Adrenal gland (tissue), 5 donors: ENCODE measurements around the gene IRGC.

Experiments
- CTCF ChIP-seq, 6 experiments: fragments of 450-650 bp in 4 of 6; fragments of 200-600 bp in 2 of 6; sonication (generic) in 1 of 6; IDR thresholded peaks; 1 replicate in 5 of 6; 2 replicates in 1 of 6; pipeline versions ENCODE4 v1.5.1 to v1.8.0; 2016 to 2021; ENCODE audit warnings: antibody characterized with exemption in 6 of 6, mild to moderate bottlenecking in 2 of 6, moderate library complexity in 1 of 6
- POLR2A ChIP-seq, 2 donors: fragments of 450-650 bp; IDR thresholded peaks; one replicate each; pipeline ENCODE4 v1.6.1; 2017; ENCODE audit warnings: antibody characterized with exemption in 2 of 2, mild to moderate bottlenecking in 2 of 2, moderate library complexity in 1 of 2
- donor health status: DM: no; HTN: no; CAD: no.

GRCh38 chr19:43741075-43741825 lies 25.4 kb downstream of the IRGC start:
- TF ChIP-seq CTCF (IDR thresholded peaks at IDR 0.05) (no peak), POLR2A (IDR thresholded peaks at IDR 0.05) (no peak)
